ENCODE data around the gene WFDC2. TPM values are rescaled to one million over a fixed set of nuclear protein-coding genes. Genes with fewer than 3 reads are reported as not detected.
"Not testable (repeated sequence)": the region's sequence is repeated elsewhere in the genome, so short reads cannot be mapped to it uniquely, and the experiment has no call there.

The WFDC2 gene
- total RNA-seq, 1 donor from 2014 or later = not detected

GRCh38 chr20:45450097-45450818 is 19.3 kb upstream of the WFDC2 start:
- no peak for DNase-seq (ENCODE audit: low read depth, low spot score)

GRCh38 chr20:45452238-45452637 is 17.3 kb upstream of the WFDC2 start:
- no peak for DNase-seq (ENCODE audit: low read depth, low spot score)

- no peak for DNase-seq (ENCODE audit: low read depth, low spot score)
These were observed 16.5 kb upstream of the WFDC2 start for GRCh38 chr20:45452772-45453691.

- DNase-seq (ENCODE audit: low read depth, low spot score) = no peak
These were observed 12.9 kb upstream of the WFDC2 start for GRCh38 chr20:45456632-45457031.

- DNase-seq (ENCODE audit: low read depth, low spot score) = no peak
These were observed 9.9 kb upstream of the WFDC2 start for GRCh38 chr20:45459606-45460005.

GRCh38 chr20:45461225-45461624 is 8.3 kb upstream of the WFDC2 start:
- no peak for DNase-seq (ENCODE audit: low read depth, low spot score)

GRCh38 chr20:45462711-45463509 is 6.6 kb upstream of the WFDC2 start:
- DNase-seq (ENCODE audit: low read depth, low spot score) = no peak

GRCh38 chr20:45463709-45464108 is 5.8 kb upstream of the WFDC2 start:
- no peak for DNase-seq (ENCODE audit: low read depth, low spot score)

GRCh38 chr20:45465491-45466266 is 3.9 kb upstream of the WFDC2 start:
- no peak for DNase-seq (ENCODE audit: low read depth, low spot score)

- no peak for DNase-seq (ENCODE audit: low read depth, low spot score)
These were observed 2.4 kb upstream of the WFDC2 start for GRCh38 chr20:45467172-45467571.

GRCh38 chr20:45467861-45468260 is 1.7 kb upstream of the WFDC2 start:
- no peak for DNase-seq (ENCODE audit: low read depth, low spot score)

- DNase-seq (ENCODE audit: low read depth, low spot score) = no peak
These were observed 844 bp downstream of the WFDC2 start for GRCh38 chr20:45470262-45470931.

GRCh38 chr20:45470937-45471336 is 1.4 kb downstream of the WFDC2 start:
- DNase-seq (ENCODE audit: low read depth, low spot score) = no peak

- DNase-seq (ENCODE audit: low read depth, low spot score) = not testable (repeated sequence)
These were observed 2.7 kb downstream of the WFDC2 start for GRCh38 chr20:45472286-45472685.

GRCh38 chr20:45477530-45478148 is 8.1 kb downstream of the WFDC2 start:
- DNase-seq (ENCODE audit: low read depth, low spot score) = not testable (repeated sequence)

GRCh38 chr20:45479822-45480221 is 10.3 kb downstream of the WFDC2 start:
- no peak for DNase-seq (ENCODE audit: low read depth, low spot score)

GRCh38 chr20:45484676-45485075 is 15.1 kb downstream of the WFDC2 start:
- no peak for DNase-seq (ENCODE audit: low read depth, low spot score)

- no peak for DNase-seq (ENCODE audit: low read depth, low spot score)
These were observed 15.8 kb downstream of the WFDC2 start for GRCh38 chr20:45485388-45485787.

- no peak for DNase-seq (ENCODE audit: low read depth, low spot score)
These were observed 17.7 kb downstream of the WFDC2 start for GRCh38 chr20:45487231-45487635.

GRCh38 chr20:45489083-45489531 is 19.6 kb downstream of the WFDC2 start:
- no peak for DNase-seq (ENCODE audit: low read depth, low spot score)

Measured in pulmonary artery endothelial cell (primary cell).